ENCODE measurements around the gene FAM47E. TPM values are rescaled to one million over a fixed set of nuclear protein-coding genes. Genes with fewer than 3 reads are reported as not detected.

Gene FAM47E
- polyA plus RNA-seq, 1 donor from 2014 or later: 3.7 TPM

GRCh38 chr4:76305033-76305687 is 53.6 kb downstream of the FAM47E start:
- H3K4me3 ChIP-seq (ENCODE audit: low read length): peak overlapping the region; percentile 74
- no peaks in the 10 kb centered on the region for H3K36me3 ChIP-seq (ENCODE audit: insufficient read depth, low read length)
- H4K20me1 ChIP-seq (ENCODE audit: insufficient read depth): no peaks in the 10 kb centered on the region
- no peaks in the 10 kb centered on the region for H3K79me2 ChIP-seq (replicated peaks; ENCODE audit: insufficient read depth, low read length)
- no peak overlapping the region for H3K9ac ChIP-seq (ENCODE audit: low read length)
- TF ChIP-seq SMC3 (conservative IDR thresholded peaks at IDR 0.05; ENCODE audit: poor library complexity) (no peak), RAD21 (conservative IDR thresholded peaks at IDR 0.05) (no peak), CTCF (IDR thresholded peaks at IDR 0.05; ENCODE audit: poor library complexity, severe bottlenecking) (no peak), EZH2 (IDR thresholded peaks at IDR 0.05; ENCODE audit: borderline replicate concordance, insufficient read depth, low read length, poor library complexity, severe bottlenecking) (no peak), EP300 (conservative IDR thresholded peaks at IDR 0.05; ENCODE audit: poor library complexity, severe bottlenecking) (no peak), TAF1 (IDR thresholded peaks at IDR 0.05; ENCODE audit: low read depth) (no peak), MXI1 (conservative IDR thresholded peaks at IDR 0.05; ENCODE audit: poor library complexity, severe bottlenecking) (no peak), POLR2AphosphoS5 (IDR thresholded peaks at IDR 0.05) (no peak)
- TF ChIP-seq, protein P1, sequence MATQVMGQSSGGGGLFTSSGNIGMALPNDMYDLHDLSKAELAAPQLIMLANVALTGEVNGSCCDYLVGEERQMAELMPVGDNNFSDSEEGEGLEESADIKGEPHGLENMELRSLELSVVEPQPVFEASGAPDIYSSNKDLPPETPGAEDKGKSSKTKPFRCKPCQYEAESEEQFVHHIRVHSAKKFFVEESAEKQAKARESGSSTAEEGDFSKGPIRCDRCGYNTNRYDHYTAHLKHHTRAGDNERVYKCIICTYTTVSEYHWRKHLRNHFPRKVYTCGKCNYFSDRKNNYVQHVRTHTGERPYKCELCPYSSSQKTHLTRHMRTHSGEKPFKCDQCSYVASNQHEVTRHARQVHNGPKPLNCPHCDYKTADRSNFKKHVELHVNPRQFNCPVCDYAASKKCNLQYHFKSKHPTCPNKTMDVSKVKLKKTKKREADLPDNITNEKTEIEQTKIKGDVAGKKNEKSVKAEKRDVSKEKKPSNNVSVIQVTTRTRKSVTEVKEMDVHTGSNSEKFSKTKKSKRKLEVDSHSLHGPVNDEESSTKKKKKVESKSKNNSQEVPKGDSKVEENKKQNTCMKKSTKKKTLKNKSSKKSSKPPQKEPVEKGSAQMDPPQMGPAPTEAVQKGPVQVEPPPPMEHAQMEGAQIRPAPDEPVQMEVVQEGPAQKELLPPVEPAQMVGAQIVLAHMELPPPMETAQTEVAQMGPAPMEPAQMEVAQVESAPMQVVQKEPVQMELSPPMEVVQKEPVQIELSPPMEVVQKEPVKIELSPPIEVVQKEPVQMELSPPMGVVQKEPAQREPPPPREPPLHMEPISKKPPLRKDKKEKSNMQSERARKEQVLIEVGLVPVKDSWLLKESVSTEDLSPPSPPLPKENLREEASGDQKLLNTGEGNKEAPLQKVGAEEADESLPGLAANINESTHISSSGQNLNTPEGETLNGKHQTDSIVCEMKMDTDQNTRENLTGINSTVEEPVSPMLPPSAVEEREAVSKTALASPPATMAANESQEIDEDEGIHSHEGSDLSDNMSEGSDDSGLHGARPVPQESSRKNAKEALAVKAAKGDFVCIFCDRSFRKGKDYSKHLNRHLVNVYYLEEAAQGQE (IDR thresholded peaks at IDR 0.05; ENCODE audit: borderline replicate concordance): no peak
- peaks cover 31% of the 10 kb centered on the region for H3K27me3 ChIP-seq (ENCODE audit: insufficient read depth, low read depth, low read length)
- no peak overlapping the region for H3K4me2 ChIP-seq (ENCODE audit: low read length)
- no peaks in the 10 kb centered on the region for H3K9me2 ChIP-seq (ENCODE audit: insufficient read depth, low read length)
- H2AFZ ChIP-seq (ENCODE audit: low read depth, low read length): no peak overlapping the region
- H3K9me3 ChIP-seq (ENCODE audit: low read length): no peaks in the 10 kb centered on the region
- H3K27ac ChIP-seq (ENCODE audit: low read length): no peak overlapping the region
- no peaks in the 10 kb centered on the region for H3F3A ChIP-seq (ENCODE audit: insufficient read depth, low read length, poor library complexity, severe bottlenecking)

DNA sequence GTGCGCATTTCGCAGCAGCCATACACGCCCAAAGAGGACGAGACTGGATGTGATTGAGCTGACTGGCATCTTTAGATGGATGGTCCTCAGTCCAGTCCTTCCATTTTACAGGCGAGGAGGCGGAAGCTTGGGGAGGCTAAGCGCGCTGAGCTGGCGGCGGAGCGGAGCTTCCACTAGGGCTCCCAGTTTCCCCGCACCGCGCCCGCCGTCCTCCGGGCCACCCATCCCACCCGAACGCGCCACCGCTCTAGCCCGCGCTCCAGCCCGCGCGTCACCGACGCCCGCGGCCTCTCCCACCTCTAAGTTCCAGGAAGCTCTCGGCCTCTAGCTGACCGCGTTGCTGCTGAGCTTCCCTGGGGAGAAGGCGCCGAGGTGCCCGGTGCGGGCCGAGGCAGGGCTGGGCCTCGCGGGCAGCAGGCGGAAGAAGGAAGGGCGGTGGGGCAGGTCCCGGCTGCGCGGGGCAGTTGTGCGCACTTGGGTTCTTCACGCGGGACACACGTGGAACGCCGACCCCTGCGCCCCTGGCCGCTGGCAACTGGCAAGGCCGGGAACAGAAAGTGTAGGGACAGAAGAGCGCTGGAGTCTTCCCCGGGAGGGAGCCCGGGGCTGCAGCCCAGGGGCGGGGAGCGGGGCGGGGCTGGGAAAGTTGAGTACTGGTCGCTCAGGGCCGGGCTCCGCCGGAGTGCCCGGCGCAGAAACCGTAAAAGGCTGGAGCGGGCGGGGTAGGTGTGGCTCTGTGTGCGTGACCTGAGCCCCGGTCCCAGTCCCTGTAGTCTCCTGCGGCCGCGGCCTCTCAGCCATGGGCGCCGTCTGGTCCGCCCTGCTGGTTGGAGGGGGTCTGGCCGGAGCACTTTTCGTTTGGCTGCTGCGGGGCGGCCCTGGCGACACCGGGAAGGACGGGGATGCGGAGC is 54.7 kb downstream of the FAM47E start, which contains the start of gene STBD1:
Gene STBD1 (plus strand): TSS at position 763 of the 911 bp plus-strand sequence. CDS start 37 bp downstream, at position 800.
- H3K9me3 ChIP-seq (ENCODE audit: low read length): no peaks in the 10 kb centered on the region
- no peak for TF ChIP-seq MXI1 (conservative IDR thresholded peaks at IDR 0.05; ENCODE audit: poor library complexity, severe bottlenecking)
- TF ChIP-seq EZH2 (IDR thresholded peaks at IDR 0.05; ENCODE audit: borderline replicate concordance, insufficient read depth, low read length, poor library complexity, severe bottlenecking): no peak
- TF ChIP-seq SMC3 (conservative IDR thresholded peaks at IDR 0.05; ENCODE audit: poor library complexity): no peak
- TF ChIP-seq, protein P1 (IDR thresholded peaks at IDR 0.05; ENCODE audit: borderline replicate concordance): no peak
- no peak for TF ChIP-seq EP300 (conservative IDR thresholded peaks at IDR 0.05; ENCODE audit: poor library complexity, severe bottlenecking)
- TF ChIP-seq POLR2AphosphoS5 (IDR thresholded peaks at IDR 0.05): no peak
- TF ChIP-seq RAD21 (conservative IDR thresholded peaks at IDR 0.05): no peak
- no peak for TF ChIP-seq TAF1 (IDR thresholded peaks at IDR 0.05; ENCODE audit: low read depth)
- no peak for TF ChIP-seq CTCF (IDR thresholded peaks at IDR 0.05; ENCODE audit: poor library complexity, severe bottlenecking)
- no peaks in the 10 kb centered on the region for H3F3A ChIP-seq (ENCODE audit: insufficient read depth, low read length, poor library complexity, severe bottlenecking)
- no peak within 1 kb of the TSS for H3K9ac ChIP-seq (ENCODE audit: low read length)
- H4K20me1 ChIP-seq (ENCODE audit: insufficient read depth): no peaks in the 10 kb centered on the region
- H3K4me2 ChIP-seq (ENCODE audit: low read length): peak within 1 kb of the TSS; percentile 35
- H2AFZ ChIP-seq (ENCODE audit: low read depth, low read length): peak within 1 kb of the TSS; percentile 8
- H3K79me2 ChIP-seq (replicated peaks; ENCODE audit: insufficient read depth, low read length): no peaks in the 10 kb centered on the region
- no peak within 1 kb of the TSS for H3K27ac ChIP-seq (ENCODE audit: low read length)
- no peaks in the 10 kb centered on the region for H3K9me2 ChIP-seq (ENCODE audit: insufficient read depth, low read length)
- peaks cover 31% of the 10 kb centered on the region for H3K27me3 ChIP-seq (ENCODE audit: insufficient read depth, low read depth, low read length)
- H3K4me3 ChIP-seq (ENCODE audit: low read length): peak within 1 kb of the TSS; percentile 74
- no peaks in the 10 kb centered on the region for H3K36me3 ChIP-seq (ENCODE audit: insufficient read depth, low read length)

Measured in neural cell (in vitro differentiated cells).